Panc1 (cell line): ENCODE results near the gene CNTN4. TPM values are rescaled to one million over a fixed set of nuclear protein-coding genes. Genes with fewer than 3 reads are reported as not detected.

Experiments
- ATAC-seq: fragments of 200-7000 bp; cut with Tn5 transposase; 2 replicates; pipeline ENCODE4 v1.9.1; 2020; ENCODE audit warnings: mild to moderate bottlenecking, moderate library complexity
- BruUV-seq: library from RNA; stranded (reverse); fragments of 400-500 nt; replicated peaks from 2 replicates; lab custom pipeline; 2021; lab: Mats Ljungman, UMichigan
- CTCF ChIA-PET: fragments of 300-600 bp; sonication (Branson Sonifier 250); formaldehyde crosslinking; loops from one replicate; lab custom pipeline; 2022; ENCODE audit warnings: antibody characterized with exemption; lab: Charles Lee
- POLR2A ChIA-PET: fragments of 300-600 bp; sonication (Branson Sonifier 250); formaldehyde crosslinking; loops from one replicate; lab custom pipeline; 2022; ENCODE audit warnings: antibody characterized with exemption; lab: Charles Lee
- DNase-seq: peaks from one replicate; pipeline ENCODE4 v3.0.0-alpha.2; 2010; ENCODE audit warnings: low read depth, low spot score
- H3K27ac ChIP-seq: 2 replicates; pipeline ENCODE4 v1.5.1; 2011; ENCODE audit warnings: mild to moderate bottlenecking, low read length, inconsistent platforms
- H3K27me3 ChIP-seq: fragments of 200-500 bp; sonication (Bioruptor generic); 2 replicates; pipeline ENCODE4 v1.6.0; 2014; ENCODE audit warnings: low read length, inconsistent platforms; ENCODE audit not compliant: control insufficient read depth, insufficient read depth
- H3K36me3 ChIP-seq: fragments of 200-500 bp; sonication (Bioruptor generic); 2 replicates; pipeline ENCODE4 v1.5.1; 2014; ENCODE audit warnings: inconsistent platforms, mild to moderate bottlenecking, low read length, moderate library complexity; ENCODE audit not compliant: control insufficient read depth, insufficient read depth
- H3K4me1 ChIP-seq: 2 replicates; pipeline ENCODE4 v1.5.1; 2011; ENCODE audit warnings: inconsistent platforms, mild to moderate bottlenecking, low read length, moderate library complexity; ENCODE audit not compliant: control insufficient read depth, insufficient read depth
- H3K4me3 ChIP-seq, 2 experiments: 2 replicates each; pipeline ENCODE4 v1.5.1; 2011 to 2012; ENCODE audit warnings: low read depth in 2 of 2, low read length in 2 of 2, mild to moderate bottlenecking in 2 of 2, inconsistent platforms in 1 of 2, moderate library complexity in 1 of 2
- H3K9me3 ChIP-seq: fragments of 200-500 bp; sonication (Bioruptor generic); 2 replicates; pipeline ENCODE4 v1.5.1; 2014; ENCODE audit warnings: low read depth, mild to moderate bottlenecking, inconsistent platforms, low read length, moderate library complexity; ENCODE audit not compliant: control insufficient read depth, insufficient read depth
- POLR2AphosphoS5 ChIP-seq: IDR thresholded peaks from 2 replicates; pipeline ENCODE4 v1.6.1; 2012; ENCODE audit warnings: mild to moderate bottlenecking, low read depth, low read length, moderate library complexity
- SIN3A ChIP-seq: IDR thresholded peaks from 2 replicates; pipeline ENCODE4 v1.6.1; 2012; ENCODE audit warnings: low read depth, mild to moderate bottlenecking, low read length, moderate library complexity, borderline replicate concordance; ENCODE audit not compliant: insufficient read depth
- TCF7L2 ChIP-seq: IDR thresholded peaks from 2 replicates; pipeline ENCODE4 v1.6.1; 2011; ENCODE audit warnings: mild to moderate bottlenecking, low read depth, low read length, inconsistent platforms
- in situ Hi-C: cut with HindIII; loops from 2 replicates; pipeline ENCODE4 v1.10.0; 2016; ENCODE audit warnings: low sequenced_read_pairs, low pct_unique_long_range_greater_than_20kb
- intact Hi-C: fragments of 100-400 bp; cut with micrococcal nuclease; formaldehyde crosslinking; loops from one replicate; pipeline ENCODE4 v1.10.0; 2022; ENCODE audit not compliant: unreplicated experiment
- total RNA-seq: library from RNA; stranded (reverse); gene quantifications from one replicate; pipeline ENCODE4 v1.2.1, GENCODE V29; 2021; ENCODE audit not compliant: unreplicated experiment
- TF ChIP-seq, protein P1 (sequence below), 2 experiments: IDR thresholded peaks; 2 replicates each; pipeline ENCODE4 v1.6.1; 2011 to 2012; ENCODE audit warnings: low read depth in 2 of 2, control low read depth in 1 of 2, low read length in 1 of 2, mild to moderate bottlenecking in 1 of 2, moderate library complexity in 1 of 2; ENCODE audit not compliant: insufficient read depth in 1 of 2
- TF ChIP-seq, protein P2 (sequence below): fragments of 450-650 bp; IDR thresholded peaks from 2 replicates; pipeline ENCODE4 v1.5.1; 2017; ENCODE audit warnings: mild to moderate bottlenecking

Gene CNTN4
- total RNA-seq, 1 experiment from 2014 or later = not detected

DNA sequence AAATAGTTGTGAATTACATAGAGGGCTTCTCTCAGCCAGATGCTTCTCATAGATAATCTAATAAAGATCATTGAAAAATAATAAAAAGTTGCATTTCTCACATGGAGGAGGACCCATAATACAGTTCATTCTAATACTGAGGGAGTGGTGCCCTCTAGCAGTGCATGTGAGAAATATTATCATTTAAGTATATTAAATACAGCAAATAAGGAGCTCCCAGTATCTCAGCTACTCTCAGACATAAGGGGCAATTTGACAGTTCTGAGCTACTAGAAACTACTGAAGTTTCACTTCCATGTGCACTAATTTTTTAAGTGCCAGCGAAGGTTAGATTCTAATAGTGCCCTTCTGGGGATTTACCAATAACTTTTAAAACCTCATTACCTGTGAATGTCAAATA, 823.2 kb downstream of the CNTN4 start:
- POLR2A ChIA-PET = no interaction called here
- no peak for ATAC-seq

DNA sequence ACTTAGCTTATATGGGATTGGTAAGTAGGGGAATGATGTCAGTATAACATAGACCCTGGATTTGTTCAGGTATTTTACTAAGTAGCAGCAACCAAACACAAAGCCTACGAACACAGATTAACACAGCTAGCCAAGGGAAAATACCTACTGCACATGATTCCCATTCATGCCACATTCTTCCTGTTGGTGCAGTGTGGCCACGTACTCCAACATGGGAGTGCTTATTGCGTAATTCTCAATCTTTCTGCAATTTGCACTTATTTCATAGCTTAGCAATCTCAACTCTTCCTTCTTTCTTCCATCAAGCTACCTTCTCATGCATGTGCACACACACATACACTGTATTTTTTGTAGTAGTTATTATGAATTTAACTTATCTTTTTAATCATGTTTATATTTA, 824.7 kb downstream of the CNTN4 start:
- no peaks in the 10 kb centered on the region for H3K4me1 ChIP-seq
- H3K27ac ChIP-seq = no peak overlapping the region
- intact Hi-C loops (no loop called here), in situ Hi-C loops (no loop called here)
- no peak for TF ChIP-seq SIN3A
- TF ChIP-seq, protein P1, sequence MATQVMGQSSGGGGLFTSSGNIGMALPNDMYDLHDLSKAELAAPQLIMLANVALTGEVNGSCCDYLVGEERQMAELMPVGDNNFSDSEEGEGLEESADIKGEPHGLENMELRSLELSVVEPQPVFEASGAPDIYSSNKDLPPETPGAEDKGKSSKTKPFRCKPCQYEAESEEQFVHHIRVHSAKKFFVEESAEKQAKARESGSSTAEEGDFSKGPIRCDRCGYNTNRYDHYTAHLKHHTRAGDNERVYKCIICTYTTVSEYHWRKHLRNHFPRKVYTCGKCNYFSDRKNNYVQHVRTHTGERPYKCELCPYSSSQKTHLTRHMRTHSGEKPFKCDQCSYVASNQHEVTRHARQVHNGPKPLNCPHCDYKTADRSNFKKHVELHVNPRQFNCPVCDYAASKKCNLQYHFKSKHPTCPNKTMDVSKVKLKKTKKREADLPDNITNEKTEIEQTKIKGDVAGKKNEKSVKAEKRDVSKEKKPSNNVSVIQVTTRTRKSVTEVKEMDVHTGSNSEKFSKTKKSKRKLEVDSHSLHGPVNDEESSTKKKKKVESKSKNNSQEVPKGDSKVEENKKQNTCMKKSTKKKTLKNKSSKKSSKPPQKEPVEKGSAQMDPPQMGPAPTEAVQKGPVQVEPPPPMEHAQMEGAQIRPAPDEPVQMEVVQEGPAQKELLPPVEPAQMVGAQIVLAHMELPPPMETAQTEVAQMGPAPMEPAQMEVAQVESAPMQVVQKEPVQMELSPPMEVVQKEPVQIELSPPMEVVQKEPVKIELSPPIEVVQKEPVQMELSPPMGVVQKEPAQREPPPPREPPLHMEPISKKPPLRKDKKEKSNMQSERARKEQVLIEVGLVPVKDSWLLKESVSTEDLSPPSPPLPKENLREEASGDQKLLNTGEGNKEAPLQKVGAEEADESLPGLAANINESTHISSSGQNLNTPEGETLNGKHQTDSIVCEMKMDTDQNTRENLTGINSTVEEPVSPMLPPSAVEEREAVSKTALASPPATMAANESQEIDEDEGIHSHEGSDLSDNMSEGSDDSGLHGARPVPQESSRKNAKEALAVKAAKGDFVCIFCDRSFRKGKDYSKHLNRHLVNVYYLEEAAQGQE (IDR thresholded peaks at IDR 0.05; ENCODE audit: insufficient read depth in 1 of 2, low read depth in 2 of 2, low read length in 1 of 2) = no peak
- TF ChIP-seq TCF7L2 = no peak
- TF ChIP-seq, protein P2, sequence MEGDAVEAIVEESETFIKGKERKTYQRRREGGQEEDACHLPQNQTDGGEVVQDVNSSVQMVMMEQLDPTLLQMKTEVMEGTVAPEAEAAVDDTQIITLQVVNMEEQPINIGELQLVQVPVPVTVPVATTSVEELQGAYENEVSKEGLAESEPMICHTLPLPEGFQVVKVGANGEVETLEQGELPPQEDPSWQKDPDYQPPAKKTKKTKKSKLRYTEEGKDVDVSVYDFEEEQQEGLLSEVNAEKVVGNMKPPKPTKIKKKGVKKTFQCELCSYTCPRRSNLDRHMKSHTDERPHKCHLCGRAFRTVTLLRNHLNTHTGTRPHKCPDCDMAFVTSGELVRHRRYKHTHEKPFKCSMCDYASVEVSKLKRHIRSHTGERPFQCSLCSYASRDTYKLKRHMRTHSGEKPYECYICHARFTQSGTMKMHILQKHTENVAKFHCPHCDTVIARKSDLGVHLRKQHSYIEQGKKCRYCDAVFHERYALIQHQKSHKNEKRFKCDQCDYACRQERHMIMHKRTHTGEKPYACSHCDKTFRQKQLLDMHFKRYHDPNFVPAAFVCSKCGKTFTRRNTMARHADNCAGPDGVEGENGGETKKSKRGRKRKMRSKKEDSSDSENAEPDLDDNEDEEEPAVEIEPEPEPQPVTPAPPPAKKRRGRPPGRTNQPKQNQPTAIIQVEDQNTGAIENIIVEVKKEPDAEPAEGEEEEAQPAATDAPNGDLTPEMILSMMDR = no peak
- TF ChIP-seq POLR2AphosphoS5 = no peak
- H3K9me3 ChIP-seq = no peaks in the 10 kb centered on the region
- ATAC-seq = no peak
- no peak for DNase-seq
- H3K36me3 ChIP-seq = no peaks in the 10 kb centered on the region
- H3K4me3 ChIP-seq = no peak overlapping the region
- ChIA-PET POLR2A (no interaction called here), CTCF (interaction anchor here (0.7 kb wide), 1 partner anchor 10 kb away, joined by 3 read pairs; no protein-coding TSS in a partner anchor)
- H3K27me3 ChIP-seq = no peaks in the 10 kb centered on the region
- no TSS peak for BruUV-seq

More for the DNA sequence above, 823.2 kb downstream of the CNTN4 start:
- TF ChIP-seq, protein P1 (IDR thresholded peaks at IDR 0.05; ENCODE audit: insufficient read depth in 1 of 2, low read depth in 2 of 2, low read length in 1 of 2) = no peak
- TF ChIP-seq, protein P2 = peak; percentile 36; the same call in 1 of the 2 replicates
- TF ChIP-seq POLR2AphosphoS5 = no peak
- no peak for TF ChIP-seq SIN3A
- TF ChIP-seq TCF7L2 = no peak
- in situ Hi-C loops = no loop called here
- no TSS peak for BruUV-seq
- Histone ChIP-seq H3K27ac (no peak overlapping the region), H3K4me3 (no peak overlapping the region), H3K27me3 (no peaks in the 10 kb centered on the region), H3K36me3 (no peaks in the 10 kb centered on the region), H3K9me3 (no peaks in the 10 kb centered on the region), H3K4me1 (no peaks in the 10 kb centered on the region)
- DNase-seq = no peak
- intact Hi-C loops = no loop called here
- CTCF ChIA-PET = interaction anchor here (0.6 to 0.7 kb wide), 2 partner anchors 94 to 1109 kb away, joined by 3 to 6 read pairs; no protein-coding TSS in a partner anchor
